ENCODE measurements around the gene GOLIM4.
"Not testable (repeated sequence)": the region's sequence is repeated elsewhere in the genome, so short reads cannot be mapped to it uniquely, and the experiment has no call there.

Gene GOLIM4

DNA sequence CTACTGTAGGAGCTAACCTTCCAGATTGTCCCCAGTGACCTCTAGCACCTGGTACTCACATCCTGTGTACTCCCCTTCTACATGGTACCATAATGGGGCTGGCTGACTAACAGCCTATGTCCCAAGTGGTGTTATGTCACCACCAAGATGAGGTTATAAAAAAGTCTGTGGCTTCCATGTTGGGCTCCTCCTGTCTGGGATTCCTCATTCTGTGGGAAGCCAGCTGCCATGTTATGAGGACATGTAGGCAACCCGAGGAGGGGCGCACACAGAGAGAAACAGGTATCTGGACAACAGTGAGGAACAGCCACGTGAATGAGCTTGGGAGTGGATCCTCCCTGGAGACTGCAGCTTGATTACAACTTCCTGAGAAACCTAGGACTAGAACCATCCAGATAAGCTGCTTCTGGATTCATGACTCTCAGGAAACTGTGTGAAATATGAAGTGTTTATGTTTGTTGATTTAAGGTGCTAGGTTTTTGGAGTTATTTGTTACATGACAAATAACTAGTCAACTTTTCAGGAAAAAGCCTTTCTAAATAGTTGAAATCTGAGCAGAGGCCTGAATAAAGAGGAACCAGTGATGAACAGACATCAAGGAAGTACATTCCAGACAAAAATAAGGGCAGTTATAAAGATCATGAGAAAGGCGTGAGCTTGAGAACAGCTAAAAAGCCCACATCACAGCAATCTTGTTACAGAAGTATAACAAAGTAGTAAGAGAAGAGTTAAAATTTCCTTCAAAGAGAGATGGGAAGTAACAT is 21.7 kb downstream of the GOLIM4 start:
- DNase-seq = no peak

DNA sequence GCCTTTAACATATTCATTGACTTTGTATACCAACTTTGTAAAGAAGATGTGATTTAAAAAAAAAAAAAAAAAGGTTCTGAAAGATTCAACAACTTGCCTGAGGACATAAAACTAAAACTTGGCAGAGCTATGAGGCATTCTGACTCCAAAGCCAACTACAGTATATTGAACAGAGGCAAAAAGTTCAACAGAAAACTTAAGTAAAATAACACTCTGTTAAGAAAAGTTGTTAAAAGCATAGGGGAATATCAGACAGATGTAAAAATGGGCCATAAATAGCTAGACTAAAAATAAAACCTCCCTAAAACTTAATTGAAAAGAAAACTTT is 23.4 kb downstream of the GOLIM4 start:
- DNase-seq = no peak

DNA sequence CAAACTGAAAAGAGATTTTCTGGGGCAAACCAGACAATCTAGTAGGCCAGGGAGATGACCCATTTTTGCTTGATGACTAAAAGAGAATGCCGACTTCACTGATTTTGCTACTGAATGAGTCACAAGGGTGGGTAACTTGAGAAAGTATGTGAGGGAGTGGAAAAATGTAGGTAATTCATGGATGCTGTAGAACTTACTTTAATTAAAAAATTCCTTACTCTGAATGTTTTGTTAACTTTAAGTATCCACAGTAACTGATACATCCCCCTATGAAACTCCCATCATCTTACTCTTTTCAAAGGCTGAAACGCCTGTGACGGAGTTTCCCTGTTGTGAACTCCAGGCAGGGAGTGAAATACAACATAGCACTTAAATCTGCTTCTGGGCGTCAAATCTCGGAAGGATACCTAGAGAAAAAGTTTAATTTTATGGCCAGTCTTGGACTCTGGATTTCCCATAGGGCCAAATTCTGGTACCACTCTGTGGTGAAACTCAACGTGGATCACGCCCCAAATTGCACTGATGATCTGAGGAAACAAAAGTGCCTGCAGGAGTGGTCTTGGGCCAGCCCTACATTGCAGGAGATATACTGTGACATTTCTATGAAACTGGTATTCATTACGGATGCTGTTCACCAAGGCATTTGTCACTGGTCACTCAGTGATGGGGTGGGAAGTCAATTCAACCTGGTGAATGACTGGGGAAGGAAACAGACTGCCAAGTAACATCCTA is 24.0 kb downstream of the GOLIM4 start:
- DNase-seq = no peak

DNA sequence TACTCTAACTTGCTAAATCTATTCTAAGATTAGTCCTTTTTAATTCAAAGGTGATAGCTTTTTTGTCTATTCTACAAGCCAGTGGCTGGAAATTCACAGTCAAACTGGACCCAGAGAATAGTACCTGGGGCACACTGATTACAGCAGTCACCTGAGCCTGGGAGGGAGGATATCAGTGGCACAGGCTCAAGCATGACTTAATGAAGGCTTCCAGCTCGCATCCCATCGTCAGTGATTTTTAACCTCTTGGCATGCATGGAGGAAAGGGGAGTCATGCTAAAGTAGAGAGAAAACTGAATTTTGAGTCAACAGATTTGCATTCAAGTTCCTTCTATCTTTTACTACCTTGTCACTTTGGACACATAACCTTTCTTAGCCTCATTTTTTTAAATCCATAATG is 24.8 kb downstream of the GOLIM4 start:
- no peak for DNase-seq

DNA sequence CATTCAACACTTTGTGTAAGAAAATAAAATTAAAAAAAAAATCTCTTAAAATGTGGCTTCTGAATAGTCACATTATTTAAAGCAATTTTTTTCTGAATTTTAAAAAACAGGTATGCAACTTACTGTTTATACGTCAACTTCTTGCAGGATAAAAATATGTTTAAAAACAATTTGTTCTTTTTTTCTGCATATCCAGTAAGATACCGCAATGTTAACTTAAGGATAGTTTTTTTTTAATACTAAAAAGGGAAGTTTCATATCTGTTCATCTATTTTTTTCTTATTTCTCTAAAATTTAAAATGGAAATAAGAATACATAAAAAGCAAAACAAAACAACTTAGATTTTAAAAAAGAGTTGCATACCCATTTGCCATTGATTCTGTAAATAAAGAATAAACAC is 27.4 kb downstream of the GOLIM4 start:
- DNase-seq = no peak

DNA sequence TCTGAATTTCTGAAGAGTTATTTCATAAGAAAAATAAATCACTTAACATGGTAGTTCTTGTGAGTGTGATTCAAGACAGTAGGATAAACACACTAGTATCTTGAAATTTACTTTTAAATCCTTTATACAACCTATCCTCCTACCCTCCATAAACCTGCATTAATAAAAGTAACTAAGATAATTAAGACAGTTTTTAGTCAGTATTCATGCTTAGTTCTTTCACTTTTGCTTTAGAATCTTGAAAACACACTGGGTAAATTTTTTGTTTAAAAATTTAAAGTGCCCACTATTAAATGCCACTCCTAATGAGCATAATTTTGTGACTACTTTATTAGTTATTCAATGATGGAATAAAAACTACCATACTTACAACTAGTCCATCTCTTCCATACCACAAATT is 28.8 kb downstream of the GOLIM4 start:
- DNase-seq = no peak

DNA sequence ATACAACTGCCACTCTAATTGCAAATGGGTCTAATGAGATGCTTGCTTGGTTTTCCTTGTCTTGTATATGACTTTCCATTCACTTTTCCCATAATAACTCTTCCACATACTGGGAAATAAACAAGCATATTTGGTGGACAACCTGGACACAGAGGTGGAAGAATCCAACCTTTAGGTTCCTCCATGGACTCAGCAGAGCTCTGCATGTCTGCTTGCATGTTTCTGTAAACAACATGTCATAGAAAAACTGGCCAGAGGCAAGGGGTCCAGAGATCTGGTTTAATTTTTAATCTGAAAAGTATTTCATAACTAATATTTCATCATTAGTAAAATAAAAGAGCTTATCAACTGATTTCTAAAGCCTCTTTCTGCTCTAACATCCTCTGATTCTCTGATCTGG is 30.2 kb downstream of the GOLIM4 start:
- DNase-seq = no peak

DNA sequence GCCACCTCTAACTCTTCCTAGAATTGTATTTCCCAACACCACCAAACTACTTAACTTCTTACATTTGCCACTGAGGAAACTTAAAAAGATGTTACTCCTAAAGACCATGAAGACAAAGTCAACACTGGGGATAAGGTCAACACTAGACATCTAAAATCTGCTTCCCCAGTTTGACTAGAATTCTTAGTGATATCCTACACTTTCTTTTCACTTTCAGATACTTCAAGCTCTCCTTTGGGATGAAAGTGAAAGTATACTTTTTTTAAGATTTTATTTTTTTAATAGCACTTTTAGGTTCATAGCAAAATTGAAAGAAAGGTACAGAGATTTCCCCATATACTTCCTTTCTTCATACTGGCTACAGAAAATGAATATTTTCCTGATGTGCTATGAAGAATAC is 32.6 kb downstream of the GOLIM4 start:
- no peak for DNase-seq

DNA sequence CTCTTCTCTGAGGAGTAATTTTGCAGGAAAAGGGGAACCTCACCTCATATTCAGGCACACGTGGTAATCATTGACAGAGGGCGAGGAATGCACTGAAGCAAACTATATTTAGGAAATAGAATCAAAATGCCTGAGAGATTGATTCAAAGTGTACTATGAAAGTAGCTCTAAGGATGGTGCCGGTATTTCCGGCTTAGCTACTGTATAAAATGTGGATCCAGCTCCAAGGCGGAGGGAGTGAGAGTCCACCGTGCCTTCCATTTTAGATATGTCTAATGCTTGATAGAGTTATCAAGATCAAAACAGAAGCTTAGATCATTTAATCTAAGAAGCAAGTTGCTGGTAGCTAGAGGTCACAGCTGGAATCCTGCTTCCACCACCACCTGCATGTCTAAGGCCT is 33.0 kb downstream of the GOLIM4 start:
- DNase-seq = no peak

DNA sequence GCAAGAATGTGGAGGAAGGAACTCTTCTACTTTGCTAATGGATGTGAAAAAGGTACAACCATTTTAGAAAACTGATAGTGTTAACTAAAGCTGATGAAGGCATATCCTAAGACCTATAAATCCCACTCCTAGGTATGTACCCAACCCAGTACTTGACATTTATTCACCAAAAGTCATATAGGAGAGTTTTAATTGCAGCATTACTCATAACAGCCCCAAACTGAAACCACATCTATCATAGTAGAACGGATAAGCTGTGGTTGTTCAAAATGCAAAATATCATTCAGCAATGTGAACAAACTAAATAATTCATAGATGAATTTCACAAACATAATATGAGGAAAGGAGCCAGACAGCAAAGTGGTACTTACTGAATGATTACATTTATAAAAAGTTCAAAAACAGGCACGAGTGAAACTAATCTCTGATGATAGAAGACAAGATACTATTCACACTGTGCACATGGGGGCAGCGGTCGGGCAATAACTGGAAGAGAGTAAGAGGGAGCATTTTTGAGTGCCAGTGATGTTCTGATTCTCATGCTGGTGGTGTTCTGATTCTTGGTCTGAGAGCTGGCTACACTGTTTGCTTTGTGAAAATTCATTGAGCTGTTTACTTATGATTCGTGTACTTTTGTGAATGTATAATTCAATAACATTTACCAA is 34.3 kb downstream of the GOLIM4 start:
- DNase-seq = no peak

DNA sequence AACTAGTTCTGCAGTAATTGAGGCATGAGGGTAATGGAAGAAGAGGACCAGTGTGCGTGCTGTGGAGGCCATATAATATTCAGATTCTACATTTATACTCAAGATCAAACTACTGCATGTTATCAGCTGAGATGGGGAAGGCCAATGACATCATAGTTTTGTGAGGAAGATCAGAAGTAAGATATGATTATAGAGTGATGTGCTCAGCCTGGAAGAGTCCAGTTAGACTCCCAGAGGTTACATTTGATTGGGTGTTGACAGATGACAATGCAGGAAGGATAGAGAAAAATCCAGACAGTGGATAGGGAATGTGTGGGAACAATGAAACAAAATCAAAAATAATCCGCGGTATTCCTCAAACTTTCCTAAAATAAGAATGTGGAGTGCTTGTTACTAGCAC is 35.4 kb downstream of the GOLIM4 start:
- no peak for DNase-seq

DNA sequence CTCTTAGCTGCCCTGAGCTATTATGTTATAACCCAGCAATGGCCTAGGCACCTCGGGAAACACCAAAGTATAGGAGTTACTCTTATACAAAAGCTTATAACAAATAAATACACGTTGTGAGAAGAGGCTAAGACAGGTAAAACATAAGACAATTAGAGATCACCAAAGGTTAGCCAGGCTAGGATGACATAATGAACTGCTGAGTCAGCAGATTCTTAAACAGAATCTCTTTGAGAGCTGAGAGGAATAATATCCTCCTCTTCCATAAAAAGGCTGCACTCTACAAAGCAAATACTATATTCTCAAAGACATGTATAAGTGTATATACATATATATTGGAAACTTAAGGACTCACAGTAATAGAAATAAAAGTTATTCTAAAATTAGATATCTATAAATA is 37.2 kb downstream of the GOLIM4 start:
- no peak for DNase-seq

DNA sequence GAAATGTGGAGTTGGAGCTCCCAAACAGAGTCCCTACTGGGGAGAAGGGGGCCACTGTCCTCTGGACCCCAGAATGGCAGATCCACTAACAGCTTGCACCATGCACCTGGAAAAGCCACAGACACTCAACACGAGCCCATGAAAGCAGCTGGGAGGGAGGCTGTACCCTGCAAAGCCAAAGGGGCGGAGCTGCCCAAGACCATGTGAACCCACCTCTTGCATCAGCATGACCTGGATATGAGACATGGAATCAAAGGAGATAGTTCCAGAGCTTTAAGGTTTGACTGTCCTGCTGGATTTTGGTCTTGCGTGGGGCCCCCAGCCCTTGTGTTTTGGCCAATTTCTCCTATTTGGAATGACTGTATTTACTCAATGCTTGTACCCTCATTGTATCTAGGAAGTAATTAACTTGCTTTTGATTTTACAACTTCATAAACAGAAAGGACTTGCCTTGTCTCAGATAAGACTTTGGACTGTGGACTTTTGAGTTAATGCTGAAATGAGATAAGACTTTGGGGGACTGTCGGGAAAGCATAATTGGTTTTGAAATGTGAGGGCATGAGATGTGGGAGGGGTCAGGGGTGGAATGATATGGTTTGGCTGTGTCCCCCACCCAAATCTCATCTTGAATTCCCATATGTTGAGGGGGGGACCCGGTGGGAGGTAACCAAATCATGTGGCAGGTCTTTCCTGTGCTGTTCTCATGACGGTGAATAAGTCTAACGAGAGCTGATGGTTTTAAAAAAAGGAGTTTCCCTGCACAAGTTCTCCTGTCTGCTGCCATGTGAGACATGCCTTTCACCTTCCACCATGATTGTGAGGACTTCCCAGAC is 39.1 kb downstream of the GOLIM4 start:
- DNase-seq = not testable (repeated sequence)

DNA sequence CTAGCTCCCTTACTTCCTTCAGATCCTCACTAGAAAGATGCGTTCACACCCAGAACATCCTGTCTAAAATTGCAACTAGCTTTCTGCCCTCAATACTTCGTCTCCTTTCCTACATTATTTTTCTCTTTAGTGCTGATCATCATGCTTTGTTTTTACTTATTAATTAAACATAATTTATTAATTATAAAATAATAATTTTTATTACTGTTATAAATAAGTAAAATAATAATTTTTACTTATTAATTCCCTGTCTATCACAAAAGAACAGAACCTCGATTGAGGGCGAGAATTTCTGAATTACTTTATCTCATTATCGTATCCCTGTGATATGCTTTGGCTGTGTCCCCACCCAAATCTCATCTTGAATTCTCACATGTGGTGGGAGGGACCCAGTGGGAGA is 41.3 kb downstream of the GOLIM4 start:
- DNase-seq = no peak

DNA sequence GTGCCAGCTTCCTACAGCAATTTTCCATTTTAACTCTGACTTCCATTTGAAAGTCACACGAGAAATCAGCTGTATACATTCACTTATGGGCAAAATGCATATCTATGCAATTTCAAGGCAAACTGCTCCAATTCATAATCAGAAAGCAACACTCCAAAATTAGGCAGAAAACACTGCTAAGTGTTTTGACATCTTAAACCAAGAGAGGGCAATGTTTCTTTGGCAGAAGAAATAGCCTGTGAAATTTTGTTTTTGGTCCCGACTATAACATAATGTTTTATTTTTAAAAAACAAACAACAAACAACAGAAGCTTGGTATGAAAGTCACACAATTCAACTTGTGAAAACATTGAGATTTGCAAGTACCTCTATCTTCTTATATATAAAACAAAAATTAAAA is 42.6 kb downstream of the GOLIM4 start:
- no peak for DNase-seq

DNA sequence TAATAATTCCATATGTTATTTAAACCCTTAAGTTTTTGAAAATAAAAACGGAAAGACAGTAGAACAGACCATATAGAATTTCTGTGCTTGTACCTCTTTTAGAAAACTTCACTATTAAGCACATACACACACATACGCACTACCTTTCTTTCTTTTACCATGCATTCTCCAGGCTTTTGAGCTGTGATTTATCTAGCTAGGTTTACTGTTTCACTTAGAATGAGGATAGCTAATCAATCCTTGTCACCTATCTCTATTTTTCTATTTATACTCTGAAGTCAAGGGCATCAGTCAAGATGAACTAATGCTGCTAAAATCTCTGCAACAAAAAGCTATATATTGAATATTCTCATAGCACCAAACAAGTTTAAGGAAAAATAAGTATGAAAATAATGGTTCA is 43.2 kb downstream of the GOLIM4 start:
- DNase-seq = no peak

DNA sequence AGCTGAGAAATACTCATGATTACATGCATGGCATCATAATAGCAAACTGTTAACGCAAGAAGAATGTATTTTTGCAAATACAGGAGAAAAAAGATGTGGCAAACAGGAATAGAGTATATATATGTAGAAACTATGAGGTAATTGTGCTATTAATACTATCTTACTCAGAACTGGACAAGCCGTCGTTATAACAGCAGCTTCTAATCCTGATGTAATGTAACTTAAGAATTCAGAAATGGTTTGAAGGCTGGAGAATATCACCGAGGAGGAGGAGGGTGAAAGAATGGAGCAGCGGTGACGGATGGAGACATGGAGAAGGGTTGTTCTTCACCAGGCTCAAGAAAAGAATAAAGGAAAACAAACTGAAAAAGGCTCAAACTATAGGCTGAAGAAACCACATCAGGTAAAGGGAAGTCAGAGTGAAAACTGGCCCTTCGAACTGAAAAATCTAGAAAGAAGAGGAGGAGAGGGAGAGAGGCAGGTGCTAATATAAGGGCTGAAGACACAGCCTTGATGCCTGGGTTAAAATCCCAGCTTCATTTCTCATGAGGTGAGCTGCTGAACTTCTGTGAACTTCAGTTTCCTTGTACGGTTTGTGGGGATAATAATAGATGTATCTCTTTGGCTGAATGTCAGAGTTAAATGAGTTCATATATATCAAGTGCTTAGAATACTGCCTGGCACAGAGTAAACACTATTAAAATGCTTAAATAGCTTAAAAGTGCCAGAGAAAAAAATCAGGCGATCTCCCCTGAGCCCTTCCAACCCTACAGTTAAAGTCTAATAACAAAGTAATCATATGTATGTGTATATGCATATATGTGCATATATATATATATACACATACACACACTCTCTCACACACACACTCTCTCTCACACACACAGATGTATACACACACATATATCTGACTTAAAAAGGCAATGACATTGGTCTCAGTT is 43.9 kb downstream of the GOLIM4 start:
- no peak for DNase-seq

DNA sequence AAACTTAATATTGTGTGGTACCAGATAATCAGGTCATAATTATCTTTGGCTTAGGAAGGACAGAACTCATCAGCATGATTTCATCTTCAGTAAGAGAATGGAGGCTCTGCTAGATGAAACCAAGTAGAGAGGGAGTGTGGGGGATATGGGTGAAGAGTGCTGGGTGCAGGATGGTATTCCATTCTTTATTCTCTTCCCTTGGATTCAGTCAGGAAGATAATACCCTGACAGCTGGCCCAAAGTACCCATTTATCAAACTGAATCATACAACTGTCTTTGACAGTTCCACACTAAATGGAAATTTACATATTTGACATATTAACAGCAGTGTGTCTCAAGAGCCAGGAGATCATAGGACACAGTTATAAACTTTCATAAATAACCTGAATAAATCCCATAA is 44.7 kb downstream of the GOLIM4 start:
- no peak for DNase-seq

DNA sequence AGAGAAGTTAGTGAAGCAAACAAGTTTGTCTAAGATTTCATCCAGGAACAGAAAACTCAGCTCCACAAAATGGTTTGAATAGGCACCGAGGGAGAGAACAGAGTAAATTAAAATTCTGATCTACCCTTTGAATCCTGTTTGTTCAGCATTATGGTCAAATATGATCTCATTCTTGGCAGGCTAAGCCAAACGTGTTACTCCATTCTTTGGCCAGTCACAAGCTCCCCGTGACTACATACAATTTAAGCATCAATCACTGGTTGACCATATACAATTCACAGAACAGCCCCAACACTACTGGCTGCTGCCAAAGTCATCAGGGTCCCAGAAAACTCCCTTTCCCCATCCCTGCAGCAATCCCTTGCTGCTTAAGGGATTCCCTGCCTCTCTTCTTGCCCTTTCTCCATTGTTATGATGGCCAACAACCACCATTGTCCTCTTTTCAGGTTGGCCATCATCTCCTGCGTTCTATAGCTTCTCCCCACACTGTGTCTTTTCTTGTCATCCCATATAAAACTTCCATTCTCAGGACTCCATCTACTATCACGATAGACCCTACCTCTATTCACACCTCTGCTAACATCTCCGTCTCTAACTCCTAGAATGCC is 46.3 kb downstream of the GOLIM4 start:
- no peak for DNase-seq

DNA sequence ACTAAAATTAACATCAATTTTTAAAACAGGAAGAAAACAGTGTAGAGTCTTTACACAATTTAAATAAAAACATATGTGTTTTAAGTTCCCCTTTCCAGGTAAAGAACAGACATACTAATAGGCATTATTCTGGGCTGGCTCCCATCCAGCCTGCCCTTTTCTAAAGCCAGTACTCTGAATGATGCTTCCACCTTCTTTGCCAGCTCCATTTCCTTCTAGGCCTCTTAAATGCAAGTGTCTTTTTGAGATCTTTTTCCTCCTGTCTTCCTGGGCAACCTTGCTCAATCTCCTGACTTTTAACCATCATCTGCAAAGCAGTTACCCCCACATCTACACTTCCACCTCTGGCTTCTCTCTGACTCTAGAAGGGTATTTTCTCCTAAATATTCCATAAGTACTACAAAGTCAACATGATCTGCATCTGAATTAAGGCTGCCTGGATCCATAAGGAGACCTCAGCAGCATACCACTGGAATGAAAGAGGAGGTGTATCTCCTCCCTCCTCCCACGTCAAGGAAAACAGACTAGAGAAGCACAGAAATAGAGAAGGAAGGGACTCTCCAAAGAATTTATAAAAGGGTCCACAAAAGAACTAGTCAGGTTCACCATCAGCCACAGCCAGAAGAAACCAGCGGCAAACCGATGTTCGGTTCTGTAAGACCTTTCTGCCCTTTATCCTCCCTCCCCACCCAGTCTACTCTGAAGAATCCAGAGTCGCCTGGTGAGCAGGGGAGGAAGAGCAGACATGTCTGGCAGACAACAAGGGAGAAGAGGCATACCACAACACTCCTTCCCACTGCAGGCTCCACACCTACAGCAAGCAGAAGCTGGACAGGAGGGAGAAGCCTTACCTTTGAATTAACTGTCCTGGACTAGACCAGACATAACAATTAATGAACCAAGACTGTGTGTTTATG is 47.1 kb downstream of the GOLIM4 start:
- DNase-seq = no peak

DNA sequence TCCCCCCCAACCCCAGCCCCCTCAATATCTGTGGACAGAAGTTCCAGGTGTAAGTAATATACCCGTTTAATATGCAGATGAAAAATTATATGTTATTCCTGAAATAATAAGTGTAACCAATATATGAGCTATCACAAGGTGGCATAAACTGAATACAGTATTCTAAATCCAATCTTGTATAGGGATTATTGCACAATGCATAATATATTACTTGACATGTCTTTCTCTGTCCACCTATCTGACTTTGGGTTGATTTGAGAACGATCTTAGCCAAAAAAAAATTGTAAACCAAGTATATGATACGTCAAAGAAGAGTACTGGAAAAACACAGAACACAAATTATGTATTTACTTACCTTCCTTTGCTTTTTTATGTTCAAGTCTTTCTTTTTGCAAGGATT is 47.8 kb downstream of the GOLIM4 start:
- DNase-seq = no peak
